HepG2 (cell line): Measurements from ENCODE around the gene TYMP. TPM values are rescaled to one million over a fixed set of nuclear protein-coding genes. Genes with fewer than 3 reads are reported as not detected.

Experiments used
- ATF7-NPFF ChIP-seq: sonication (generic); formaldehyde crosslinking; IDR thresholded peaks from 2 replicates; pipeline ENCODE4 v1.8.1; 2023; ENCODE audit warnings: mild to moderate bottlenecking, low read depth, missing genetic modification reagents, moderate library complexity
- FOSL2 ChIP-seq: sonication (generic); formaldehyde crosslinking; IDR thresholded peaks from 2 replicates; pipeline ENCODE4 v1.4.0; 2020; ENCODE audit warnings: missing genetic modification reagents
- HBP1 ChIP-seq: IDR thresholded peaks from 2 replicates; pipeline ENCODE4 v1.6.1; 2016; ENCODE audit warnings: low read depth, control low read depth
- HOXA3 ChIP-seq: sonication (generic); formaldehyde crosslinking; IDR thresholded peaks from 2 replicates; pipeline ENCODE4 v1.5.0; 2020; ENCODE audit warnings: missing genetic modification reagents
- MED1 ChIP-seq: sonication (generic); formaldehyde crosslinking; IDR thresholded peaks from 2 replicates; pipeline ENCODE4 v1.4.0; 2020; ENCODE audit warnings: missing genetic modification reagents
- NFKB2 ChIP-seq: sonication (generic); formaldehyde crosslinking; IDR thresholded peaks from 2 replicates; pipeline ENCODE4 v1.4.0; 2020; ENCODE audit warnings: missing genetic modification reagents, borderline replicate concordance
- RERE ChIP-seq: IDR thresholded peaks from 2 replicates; pipeline ENCODE4 v1.6.1; 2016; ENCODE audit warnings: low read depth, missing genetic modification reagents, missing compliant biosample characterization
- TBX2 ChIP-seq: sonication (generic); formaldehyde crosslinking; IDR thresholded peaks from 2 replicates; pipeline ENCODE4 v1.5.0; 2020; ENCODE audit warnings: missing genetic modification reagents, mild to moderate bottlenecking, borderline replicate concordance
- U2AF2 ChIP-seq: fragments of 200-400 bp; formaldehyde crosslinking; IDR thresholded peaks from 2 replicates; pipeline ENCODE4 v1.6.1; 2017; ENCODE audit warnings: low read depth, mild to moderate bottlenecking, low read length
- ZIK1 ChIP-seq: sonication (generic); formaldehyde crosslinking; IDR thresholded peaks from 2 replicates; pipeline ENCODE4 v1.5.0; 2020; ENCODE audit warnings: mild to moderate bottlenecking, low read depth, missing genetic modification reagents, borderline replicate concordance
- ZNF230 ChIP-seq: sonication (generic); formaldehyde crosslinking; IDR thresholded peaks from 2 replicates; pipeline ENCODE4 v1.4.0; 2020; ENCODE audit warnings: mild to moderate bottlenecking, missing genetic modification reagents
- ZNF607 ChIP-seq: sonication (generic); formaldehyde crosslinking; IDR thresholded peaks from 2 replicates; pipeline ENCODE4 v1.5.1; 2020; ENCODE audit warnings: missing genetic modification reagents, mild to moderate bottlenecking, borderline replicate concordance
- ZNF780A ChIP-seq: sonication (generic); formaldehyde crosslinking; IDR thresholded peaks from 2 replicates; pipeline ENCODE4 v1.8.0; 2022; ENCODE audit warnings: mild to moderate bottlenecking, missing genetic modification reagents, moderate library complexity
- ZNF788 ChIP-seq: sonication (generic); formaldehyde crosslinking; IDR thresholded peaks from 2 replicates; pipeline ENCODE4 v1.5.0; 2020; ENCODE audit warnings: mild to moderate bottlenecking, missing genetic modification reagents, borderline replicate concordance
- ZNF83 ChIP-seq: sonication (generic); formaldehyde crosslinking; IDR thresholded peaks from 2 replicates; pipeline ENCODE4 v1.4.0; 2020; ENCODE audit warnings: missing genetic modification reagents, mild to moderate bottlenecking, borderline replicate concordance
- ZSCAN25 ChIP-seq: sonication (generic); formaldehyde crosslinking; IDR thresholded peaks from 2 replicates; pipeline ENCODE4 v1.8.0; 2022; ENCODE audit warnings: mild to moderate bottlenecking, missing genetic modification reagents
- polyA plus RNA-seq, 8 experiments: library from polyadenylated mRNA; depleted of rRNA in 3 of 8; stranded (reverse) in 7 of 8; unstranded in 1 of 8; fragments of >200 nt; fragmentation: Illumina TruSeq in 4 of 8; extraction: Trizol in 4 of 8; gene quantifications; 2 replicates each; pipeline versions ENCODE4 v1.2.1 to v1.2.3, GENCODE V29; 2011 to 2016; ENCODE audit warnings: low read depth in 4 of 8, missing spikeins in 1 of 8, mixed read lengths in 1 of 8; ENCODE audit not compliant: insufficient read depth in 1 of 8
- total RNA-seq, 5 experiments: library from RNA; depleted of rRNA; stranded (reverse); fragments of >200 nt; fragmentation: Illumina TruSeq; extraction: Trizol; gene quantifications; 2 replicates each; pipeline ENCODE4 v1.2.3, GENCODE V29; 2016; ENCODE audit warnings: low read depth in 1 of 5
- TF ChIP-seq, protein P1 (sequence below): IDR thresholded peaks from 2 replicates; pipeline ENCODE4 v1.6.1; 2012; ENCODE audit warnings: low read depth, low read length, improper control_type of control experiment
- TF ChIP-seq, protein P2 (sequence below), 2 experiments: sonication (generic) in 1 of 2; formaldehyde crosslinking in 1 of 2; IDR thresholded peaks; 2 replicates each; pipeline versions ENCODE4 v1.4.0 to v1.6.1; 2018 to 2020; ENCODE audit warnings: missing genetic modification reagents in 2 of 2, borderline replicate concordance in 1 of 2, low read depth in 1 of 2, mild to moderate bottlenecking in 1 of 2, missing biosample characterization in 1 of 2

Gene TYMP
- total and polyA plus RNA-seq, 2 of the 13 experiments (the other 11 are each of a cell fraction or from before 2014, with no cell fraction given) = 3.9 to 4.3 TPM

DNA sequence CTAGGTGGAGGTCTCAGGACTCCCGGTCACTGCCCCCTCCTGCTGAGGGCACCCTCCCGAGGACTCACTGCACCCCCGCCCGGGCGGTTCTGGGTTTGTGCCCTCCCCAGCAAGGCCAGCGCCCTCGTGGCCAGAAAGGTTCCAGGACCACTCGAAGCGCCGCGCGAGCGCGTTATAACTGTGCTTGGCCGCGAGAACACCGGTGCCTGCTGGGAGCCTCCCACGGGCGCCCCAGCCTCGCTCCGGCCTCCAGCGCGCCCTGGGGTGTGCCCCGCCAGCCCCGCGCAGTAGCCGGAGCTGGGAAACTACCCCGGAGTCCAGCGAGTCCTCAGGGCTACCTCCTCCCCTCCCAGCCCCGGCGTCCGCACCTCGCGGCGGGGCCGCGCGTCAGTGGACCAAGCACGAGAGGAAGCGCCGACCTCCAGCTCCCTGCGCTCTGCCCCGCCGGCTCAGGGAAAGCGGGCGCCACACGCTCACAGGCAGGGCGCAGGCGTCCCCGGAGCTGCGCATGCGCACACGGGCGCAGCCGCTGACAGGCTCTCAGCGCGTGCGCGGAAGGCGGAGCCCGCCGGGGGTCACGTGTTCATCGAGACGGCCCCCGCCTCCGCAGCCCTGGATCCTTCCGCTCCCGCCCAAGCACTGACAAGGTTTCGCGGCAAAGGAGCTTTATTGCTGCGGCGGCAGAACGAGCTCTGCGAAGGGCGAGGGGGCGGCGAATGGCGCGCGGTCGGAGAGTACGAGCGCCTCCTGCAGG lies 4.5 kb downstream of the TYMP start, which contains the start of gene SCO2 (continued):
- peak; percentile 22; the same call in 1 of the 2 replicates for TF ChIP-seq RERE (CRISPR knock-in tag)
- peak; percentile 86 for TF ChIP-seq TBX2
- no peak; the same call in 1 of the 2 replicates for TF ChIP-seq ZNF780A (CRISPR knock-in tag)
- no peak; the same call in 1 of the 2 replicates for TF ChIP-seq NFKB2 (CRISPR knock-in tag)
- peak; percentile 72; the same call in 1 of the 2 replicates for TF ChIP-seq HOXA3
- TF ChIP-seq ZNF230 (CRISPR knock-in tag) = peak; percentile 52; the same call in 1 of the 2 replicates
- peak; percentile 37; the same call in 1 of the 2 replicates for TF ChIP-seq FOSL2 (CRISPR knock-in tag)
- no peak; the same call in 1 of the 2 replicates for TF ChIP-seq ZNF83 (CRISPR knock-in tag)
- TF ChIP-seq MED1 (CRISPR knock-in tag) = peak; percentile 64
- TF ChIP-seq ZIK1 = no peak
- peak; percentile 65; the same call in 1 of the 2 replicates for TF ChIP-seq ZNF607
- peak; percentile 46; the same call in 1 of the 2 replicates for TF ChIP-seq HBP1
- no peak; the same call in none of the 2 replicates for TF ChIP-seq ATF7-NPFF
- TF ChIP-seq ZNF788 (CRISPR knock-in tag) = peak; percentile 92
- TF ChIP-seq, protein P1, sequence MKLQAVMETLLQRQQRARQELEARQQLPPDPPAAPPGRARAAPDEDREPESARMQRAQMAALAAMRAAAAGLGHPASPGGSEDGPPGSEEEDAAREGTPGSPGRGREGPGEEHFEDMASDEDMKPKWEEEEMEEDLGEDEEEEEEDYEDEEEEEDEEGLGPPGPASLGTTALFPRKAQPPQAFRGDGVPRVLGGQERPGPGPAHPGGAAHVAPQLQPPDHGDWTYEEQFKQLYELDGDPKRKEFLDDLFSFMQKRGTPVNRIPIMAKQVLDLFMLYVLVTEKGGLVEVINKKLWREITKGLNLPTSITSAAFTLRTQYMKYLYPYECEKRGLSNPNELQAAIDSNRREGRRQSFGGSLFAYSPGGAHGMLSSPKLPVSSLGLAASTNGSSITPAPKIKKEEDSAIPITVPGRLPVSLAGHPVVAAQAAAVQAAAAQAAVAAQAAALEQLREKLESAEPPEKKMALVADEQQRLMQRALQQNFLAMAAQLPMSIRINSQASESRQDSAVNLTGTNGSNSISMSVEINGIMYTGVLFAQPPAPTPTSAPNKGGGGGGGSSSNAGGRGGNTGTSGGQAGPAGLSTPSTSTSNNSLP = no peak
- no peak for TF ChIP-seq U2AF2
- TF ChIP-seq, protein P2, sequence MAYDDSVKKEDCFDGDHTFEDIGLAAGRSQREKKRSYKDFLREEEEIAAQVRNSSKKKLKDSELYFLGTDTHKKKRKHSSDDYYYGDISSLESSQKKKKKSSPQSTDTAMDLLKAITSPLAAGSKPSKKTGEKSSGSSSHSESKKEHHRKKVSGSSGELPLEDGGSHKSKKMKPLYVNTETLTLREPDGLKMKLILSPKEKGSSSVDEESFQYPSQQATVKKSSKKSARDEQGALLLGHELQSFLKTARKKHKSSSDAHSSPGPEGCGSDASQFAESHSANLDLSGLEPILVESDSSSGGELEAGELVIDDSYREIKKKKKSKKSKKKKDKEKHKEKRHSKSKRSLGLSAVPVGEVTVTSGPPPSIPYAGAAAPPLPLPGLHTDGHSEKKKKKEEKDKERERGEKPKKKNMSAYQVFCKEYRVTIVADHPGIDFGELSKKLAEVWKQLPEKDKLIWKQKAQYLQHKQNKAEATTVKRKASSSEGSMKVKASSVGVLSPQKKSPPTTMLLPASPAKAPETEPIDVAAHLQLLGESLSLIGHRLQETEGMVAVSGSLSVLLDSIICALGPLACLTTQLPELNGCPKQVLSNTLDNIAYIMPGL (CRISPR knock-in tag; IDR thresholded peaks at IDR 0.05; ENCODE audit: borderline replicate concordance in 1 of 2, low read depth in 1 of 2) = peak; percentile 83
- no peak for TF ChIP-seq ZSCAN25 (CRISPR knock-in tag)
